Measurements from ENCODE around the gene TNK2. TPM values are rescaled to one million over a fixed set of nuclear protein-coding genes. Genes with fewer than 3 reads are reported as not detected.
A peak's percentile ranks its signal among the peaks of the same experiment; 100 is the strongest.

Gene TNK2
- total RNA-seq, 1 donor from 2014 or later: 46.2 TPM

GRCh38 chr3:195844671-195845218, 63.6 kb downstream of the TNK2 start:
- no peak overlapping the region for H3K27ac Mint-ChIP-seq (ENCODE audit: unreplicated experiment)
- H3K4me1 Mint-ChIP-seq (ENCODE audit: low read depth, unreplicated experiment): no peaks in the 10 kb centered on the region
- peaks cover 5% of the 10 kb centered on the region for H3K36me3 Mint-ChIP-seq (ENCODE audit: unreplicated experiment)
- H3K4me3 Mint-ChIP-seq (ENCODE audit: unreplicated experiment): no peak overlapping the region
- peaks cover 1% of the 10 kb centered on the region for H3K27me3 Mint-ChIP-seq (ENCODE audit: unreplicated experiment)
- TF ChIP-seq, protein P1, sequence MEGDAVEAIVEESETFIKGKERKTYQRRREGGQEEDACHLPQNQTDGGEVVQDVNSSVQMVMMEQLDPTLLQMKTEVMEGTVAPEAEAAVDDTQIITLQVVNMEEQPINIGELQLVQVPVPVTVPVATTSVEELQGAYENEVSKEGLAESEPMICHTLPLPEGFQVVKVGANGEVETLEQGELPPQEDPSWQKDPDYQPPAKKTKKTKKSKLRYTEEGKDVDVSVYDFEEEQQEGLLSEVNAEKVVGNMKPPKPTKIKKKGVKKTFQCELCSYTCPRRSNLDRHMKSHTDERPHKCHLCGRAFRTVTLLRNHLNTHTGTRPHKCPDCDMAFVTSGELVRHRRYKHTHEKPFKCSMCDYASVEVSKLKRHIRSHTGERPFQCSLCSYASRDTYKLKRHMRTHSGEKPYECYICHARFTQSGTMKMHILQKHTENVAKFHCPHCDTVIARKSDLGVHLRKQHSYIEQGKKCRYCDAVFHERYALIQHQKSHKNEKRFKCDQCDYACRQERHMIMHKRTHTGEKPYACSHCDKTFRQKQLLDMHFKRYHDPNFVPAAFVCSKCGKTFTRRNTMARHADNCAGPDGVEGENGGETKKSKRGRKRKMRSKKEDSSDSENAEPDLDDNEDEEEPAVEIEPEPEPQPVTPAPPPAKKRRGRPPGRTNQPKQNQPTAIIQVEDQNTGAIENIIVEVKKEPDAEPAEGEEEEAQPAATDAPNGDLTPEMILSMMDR (IDR thresholded peaks at IDR 0.05; ENCODE audit: partially characterized antibody, unreplicated experiment): no peak
- H3K9me3 Mint-ChIP-seq (ENCODE audit: unreplicated experiment): peaks cover 3% of the 10 kb centered on the region
- DNase-seq: no peak

GRCh38 chr3:195839260-195840010, 68.9 kb downstream of the TNK2 start:
- no peak for DNase-seq
- Mint-ChIP-seq H3K9me3 (ENCODE audit: unreplicated experiment) (peaks cover 12% of the 10 kb centered on the region), H3K36me3 (ENCODE audit: unreplicated experiment) (peaks cover 14% of the 10 kb centered on the region), H3K4me1 (ENCODE audit: low read depth, unreplicated experiment) (no peaks in the 10 kb centered on the region), H3K27me3 (ENCODE audit: unreplicated experiment) (peaks cover 5% of the 10 kb centered on the region), H3K4me3 (ENCODE audit: unreplicated experiment) (no peak overlapping the region), H3K27ac (ENCODE audit: unreplicated experiment) (peak overlapping the region; percentile 8)
- TF ChIP-seq, protein P1 (IDR thresholded peaks at IDR 0.05; ENCODE audit: partially characterized antibody, unreplicated experiment): no peak

DNA sequence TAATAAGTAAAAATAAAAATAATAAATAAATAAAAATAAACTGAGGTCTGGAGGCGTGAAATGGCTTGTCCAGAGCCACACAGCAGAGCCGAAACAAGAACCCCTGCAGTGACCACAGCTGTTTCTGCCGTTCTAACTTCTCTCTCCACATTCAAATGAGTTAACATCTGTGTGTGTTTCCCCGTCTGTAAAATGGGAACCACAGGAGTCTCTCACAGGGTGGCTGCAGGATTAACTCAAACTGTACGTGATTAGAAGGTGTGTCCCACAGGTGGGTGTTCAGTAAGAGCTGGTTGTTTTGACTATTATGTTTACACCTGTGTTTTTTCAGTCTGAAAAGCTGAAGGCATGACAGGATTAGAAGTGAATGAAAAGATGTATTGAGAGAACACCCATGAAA, 69.6 kb downstream of the TNK2 start:
- Mint-ChIP-seq H3K9me3 (ENCODE audit: unreplicated experiment) (peaks cover 12% of the 10 kb centered on the region), H3K27ac (ENCODE audit: unreplicated experiment) (no peak overlapping the region), H3K4me1 (ENCODE audit: low read depth, unreplicated experiment) (no peaks in the 10 kb centered on the region), H3K36me3 (ENCODE audit: unreplicated experiment) (peaks cover 14% of the 10 kb centered on the region), H3K4me3 (ENCODE audit: unreplicated experiment) (no peak overlapping the region), H3K27me3 (ENCODE audit: unreplicated experiment) (peaks cover 8% of the 10 kb centered on the region)
- DNase-seq: no peak
- TF ChIP-seq, protein P1 (IDR thresholded peaks at IDR 0.05; ENCODE audit: partially characterized antibody, unreplicated experiment): no peak

DNA sequence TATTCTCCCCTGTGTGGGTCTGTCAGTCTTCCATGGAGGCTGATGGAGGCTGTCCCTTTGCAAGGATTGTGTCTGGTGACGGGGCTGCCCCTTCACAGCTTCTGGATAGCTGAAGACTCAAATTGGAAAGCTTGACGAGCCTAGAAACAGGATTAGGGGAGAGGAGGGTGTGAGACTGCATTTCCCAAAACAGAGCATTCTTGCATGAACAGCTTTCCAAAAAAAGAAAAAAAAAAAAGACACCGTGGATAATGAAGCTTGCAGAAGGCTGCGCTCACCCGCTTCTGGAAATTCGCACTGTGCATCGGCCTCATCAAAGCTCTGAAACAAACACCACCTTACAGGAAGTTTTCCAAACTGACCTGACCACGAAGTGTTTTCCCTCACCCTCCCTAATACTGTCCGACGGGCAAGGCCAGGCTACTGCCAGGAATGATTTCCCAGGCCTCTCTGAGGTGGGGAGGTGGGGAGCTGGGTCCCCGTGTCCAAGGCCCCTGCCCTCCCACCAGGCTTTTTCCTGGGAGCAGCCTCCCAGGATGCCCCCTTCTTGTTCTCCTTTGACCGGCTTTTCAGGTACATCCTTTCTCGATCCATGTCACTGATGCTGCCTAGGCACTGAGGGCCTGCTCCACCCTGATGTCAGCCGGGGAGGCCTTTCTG, 71.7 kb downstream of the TNK2 start:
- Mint-ChIP-seq H3K4me1 (ENCODE audit: low read depth, unreplicated experiment) (no peaks in the 10 kb centered on the region), H3K27ac (ENCODE audit: unreplicated experiment) (no peak overlapping the region), H3K36me3 (ENCODE audit: unreplicated experiment) (peaks cover 14% of the 10 kb centered on the region), H3K9me3 (ENCODE audit: unreplicated experiment) (peaks cover 12% of the 10 kb centered on the region), H3K27me3 (ENCODE audit: unreplicated experiment) (peaks cover 9% of the 10 kb centered on the region), H3K4me3 (ENCODE audit: unreplicated experiment) (no peak overlapping the region)
- TF ChIP-seq, protein P1 (IDR thresholded peaks at IDR 0.05; ENCODE audit: partially characterized antibody, unreplicated experiment): no peak
- no peak for DNase-seq

- H3K4me3 Mint-ChIP-seq (ENCODE audit: unreplicated experiment): no peak overlapping the region
- no peaks in the 10 kb centered on the region for H3K4me1 Mint-ChIP-seq (ENCODE audit: low read depth, unreplicated experiment)
- no peak for DNase-seq
- no peak overlapping the region for H3K27ac Mint-ChIP-seq (ENCODE audit: unreplicated experiment)
- TF ChIP-seq, protein P1 (IDR thresholded peaks at IDR 0.05; ENCODE audit: partially characterized antibody, unreplicated experiment): no peak
- peaks cover 14% of the 10 kb centered on the region for H3K36me3 Mint-ChIP-seq (ENCODE audit: unreplicated experiment)
- peaks cover 9% of the 10 kb centered on the region for H3K27me3 Mint-ChIP-seq (ENCODE audit: unreplicated experiment)
- H3K9me3 Mint-ChIP-seq (ENCODE audit: unreplicated experiment): peaks cover 12% of the 10 kb centered on the region
Observed at GRCh38 chr3:195835791-195836190, 72.6 kb downstream of the TNK2 start.
